ENCODE measurements around the gene MAPRE2.

Gene MAPRE2

DNA sequence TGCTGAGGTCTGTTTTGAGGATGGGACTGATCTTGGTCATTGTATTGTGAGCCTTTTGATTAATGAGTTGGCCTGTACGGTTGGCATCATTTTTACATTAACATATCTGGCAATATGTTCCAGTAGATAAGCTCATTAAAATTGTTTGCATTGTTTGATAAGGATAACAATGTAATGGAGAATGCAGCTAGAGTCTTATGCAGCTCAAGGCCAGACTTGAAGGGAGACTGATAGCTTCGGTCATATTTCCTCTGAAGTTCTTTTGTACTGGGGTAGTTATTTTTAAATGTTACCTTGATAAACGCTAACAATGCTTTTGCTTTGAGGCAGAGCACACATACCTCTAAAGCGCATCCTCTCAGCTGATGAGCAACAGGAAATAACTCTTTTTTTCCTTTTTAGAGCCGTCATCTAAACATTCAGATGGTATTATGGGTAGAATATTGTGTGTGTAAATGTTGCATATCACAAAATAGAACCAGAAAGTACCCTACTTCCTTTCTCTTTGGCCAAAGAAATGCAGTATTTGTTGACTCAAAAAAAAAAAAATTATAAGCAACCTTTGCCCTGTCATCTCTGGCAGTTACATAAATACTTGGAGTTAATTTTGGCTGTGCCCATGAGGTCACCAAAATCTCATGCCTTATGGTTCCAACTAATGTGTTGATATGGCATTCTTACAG, 1.3 kb downstream of the MAPRE2 start:
- no peaks in the 10 kb centered on the region for H3K27me3 ChIP-seq (replicated peaks in 2 of 5; ENCODE audit: control insufficient read depth in 4 of 5, insufficient read depth in 5 of 5, low read length in 4 of 5)
- peaks cover 0 to 3% (median 0%) of the 10 kb centered on the region in 5 experiments for H3K9me3 ChIP-seq (ENCODE audit: control extremely low read depth in 1 of 5, control insufficient read depth in 4 of 5, insufficient read depth in 2 of 5, low read depth in 1 of 5, low read length in 4 of 5)
- H3K36me3 ChIP-seq (ENCODE audit: control insufficient read depth in 4 of 4, insufficient read depth in 4 of 4, low read length in 3 of 4), result no peaks in the 10 kb centered on the region
- peak overlapping the region; percentile 65 to 99 (median 98) for H3K4me3 ChIP-seq (ENCODE audit: control insufficient read depth in 1 of 7, extremely low read depth in 1 of 7, insufficient read depth in 4 of 7, low read depth in 2 of 7, low read length in 6 of 7)
- H3K4me1 ChIP-seq (ENCODE audit: control extremely low read depth in 1 of 4, control insufficient read depth in 4 of 4, insufficient read depth in 4 of 4, low read length in 3 of 4), result peaks cover 67 to 93% (median 84%) of the 10 kb centered on the region in 4 experiments
- peak overlapping the region; percentile 91 to 97 for H3K27ac ChIP-seq (ENCODE audit: insufficient read depth in 1 of 2, low read depth in 1 of 2, low read length in 2 of 2, poor library complexity in 1 of 2, severe bottlenecking in 2 of 2)
- CTCF ChIA-PET, result interaction anchor here (1.0 to 7.6 kb wide), 5 partner anchors 8 to 103 kb away, joined by 3 to 127 read pairs (median 7); no protein-coding TSS in a partner anchor
- DNase-seq, result peak in 2 of 3 donors; percentile 66 to 74
- no CpG with 5 or more reads among the region's 5 CpGs for WGBS (ENCODE audit: insufficient coverage)
- POLR2A ChIA-PET, result interaction anchor here (0.7 to 2.0 kb wide), 2 partner anchors 8 to 15 kb away, joined by 4 to 10 read pairs; no protein-coding TSS in a partner anchor

DNA sequence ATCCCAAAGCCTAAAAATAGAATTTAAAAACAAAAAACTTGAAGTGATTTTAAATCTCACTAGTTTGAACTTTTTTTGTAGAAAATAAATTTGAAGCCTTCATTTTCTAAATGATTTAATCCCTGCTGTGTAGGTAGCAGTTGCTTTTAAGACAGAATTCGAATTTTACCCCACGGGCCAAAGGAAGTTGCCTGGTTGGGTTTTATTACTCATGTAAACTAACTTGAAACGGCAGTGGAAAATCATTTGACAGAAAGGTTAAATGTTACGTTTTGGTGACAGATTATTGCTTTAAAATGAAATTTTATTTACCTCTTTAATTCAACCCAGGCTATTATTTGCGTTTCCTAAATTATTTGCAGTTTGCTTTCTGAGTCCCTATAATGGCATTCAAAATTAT, 2.0 kb downstream of the MAPRE2 start:
- H3K4me1 ChIP-seq (ENCODE audit: control extremely low read depth in 1 of 4, control insufficient read depth in 4 of 4, insufficient read depth in 4 of 4, low read length in 3 of 4), result peaks cover 66 to 87% (median 78%) of the 10 kb centered on the region in 4 experiments
- 0% methylated on average over 2 of the region's 5 CpGs for WGBS (ENCODE audit: insufficient coverage)
- ChIA-PET CTCF (interaction anchor here (1.6 to 7.6 kb wide), 2 partner anchors 15 to 31 kb away, joined by 7 to 127 read pairs; no protein-coding TSS in a partner anchor), POLR2A (no interaction called here)
- H3K36me3 ChIP-seq (ENCODE audit: control insufficient read depth in 4 of 4, insufficient read depth in 4 of 4, low read length in 3 of 4), result peaks cover 0 to 2% (median 0%) of the 10 kb centered on the region in 4 experiments
- H3K4me3 ChIP-seq (ENCODE audit: control insufficient read depth in 1 of 7, extremely low read depth in 1 of 7, insufficient read depth in 4 of 7, low read depth in 2 of 7, low read length in 6 of 7), result peak overlapping the region in 6 of 7 experiments; percentile 88 to 99 (median 98)
- peaks cover 0 to 5% (median 0%) of the 10 kb centered on the region in 5 experiments for H3K9me3 ChIP-seq (ENCODE audit: control extremely low read depth in 1 of 5, control insufficient read depth in 4 of 5, insufficient read depth in 2 of 5, low read depth in 1 of 5, low read length in 4 of 5)
- H3K27ac ChIP-seq (ENCODE audit: insufficient read depth in 1 of 2, low read depth in 1 of 2, low read length in 2 of 2, poor library complexity in 1 of 2, severe bottlenecking in 2 of 2), result peak overlapping the region; percentile 91 to 97
- DNase-seq, result no peak
- no peaks in the 10 kb centered on the region for H3K27me3 ChIP-seq (replicated peaks in 2 of 5; ENCODE audit: control insufficient read depth in 4 of 5, insufficient read depth in 5 of 5, low read length in 4 of 5)

GRCh38 chr18:35045121-35045520, 3.9 kb downstream of the MAPRE2 start:
- no peaks in the 10 kb centered on the region for H3K27me3 ChIP-seq (replicated peaks in 2 of 5; ENCODE audit: control insufficient read depth in 4 of 5, insufficient read depth in 5 of 5, low read length in 4 of 5)
- peaks cover 0 to 2% (median 0%) of the 10 kb centered on the region in 4 experiments for H3K36me3 ChIP-seq (ENCODE audit: control insufficient read depth in 4 of 4, insufficient read depth in 4 of 4, low read length in 3 of 4)
- H3K4me1 ChIP-seq (ENCODE audit: control extremely low read depth in 1 of 4, control insufficient read depth in 4 of 4, insufficient read depth in 4 of 4, low read length in 3 of 4), result peaks cover 59 to 83% (median 75%) of the 10 kb centered on the region in 4 experiments
- peaks cover 0 to 5% (median 0%) of the 10 kb centered on the region in 5 experiments for H3K9me3 ChIP-seq (ENCODE audit: control extremely low read depth in 1 of 5, control insufficient read depth in 4 of 5, insufficient read depth in 2 of 5, low read depth in 1 of 5, low read length in 4 of 5)
- ChIA-PET CTCF (interaction anchor here (1.0 to 7.2 kb wide), 8 partner anchors 9 to 98 kb away, joined by 3 to 47 read pairs (median 4); no protein-coding TSS in a partner anchor), POLR2A (interaction anchor here (0.7 to 1.0 kb wide), 2 partner anchors 13 to 17 kb away, joined by 3 read pairs; no protein-coding TSS in a partner anchor)
- 13% methylated on average over 3 of the region's 4 CpGs for WGBS (ENCODE audit: insufficient coverage)
- peak in 2 of 3 donors; percentile 37 to 49 for DNase-seq
- H3K4me3 ChIP-seq (ENCODE audit: control insufficient read depth in 1 of 7, extremely low read depth in 1 of 7, insufficient read depth in 4 of 7, low read depth in 2 of 7, low read length in 6 of 7), result peak overlapping the region in 3 of 7 experiments; percentile 27 to 98 (median 88)
- H3K27ac ChIP-seq (ENCODE audit: insufficient read depth in 1 of 2, low read depth in 1 of 2, low read length in 2 of 2, poor library complexity in 1 of 2, severe bottlenecking in 2 of 2), result peak overlapping the region; percentile 53 to 80

- DNase-seq, result no peak
- Histone ChIP-seq H3K36me3 (ENCODE audit: control insufficient read depth in 4 of 4, insufficient read depth in 4 of 4, low read length in 3 of 4) (peaks cover 0 to 2% (median 0%) of the 10 kb centered on the region in 4 experiments), H3K27me3 (replicated peaks in 2 of 5; ENCODE audit: control insufficient read depth in 4 of 5, insufficient read depth in 5 of 5, low read length in 4 of 5) (no peaks in the 10 kb centered on the region), H3K4me1 (ENCODE audit: control extremely low read depth in 1 of 4, control insufficient read depth in 4 of 4, insufficient read depth in 4 of 4, low read length in 3 of 4) (peaks cover 60 to 83% (median 75%) of the 10 kb centered on the region in 4 experiments), H3K9me3 (ENCODE audit: control extremely low read depth in 1 of 5, control insufficient read depth in 4 of 5, insufficient read depth in 2 of 5, low read depth in 1 of 5, low read length in 4 of 5) (peaks cover 0 to 5% (median 0%) of the 10 kb centered on the region in 5 experiments), H3K27ac (ENCODE audit: insufficient read depth in 1 of 2, low read depth in 1 of 2, low read length in 2 of 2, poor library complexity in 1 of 2, severe bottlenecking in 2 of 2) (peak overlapping the region; percentile 53 to 80), H3K4me3 (ENCODE audit: control insufficient read depth in 1 of 7, extremely low read depth in 1 of 7, insufficient read depth in 4 of 7, low read depth in 2 of 7, low read length in 6 of 7) (peak overlapping the region in 5 of 7 experiments; percentile 26 to 98 (median 40))
- ChIA-PET POLR2A (interaction anchor here (1.0 kb wide), 1 partner anchor 13 kb away, joined by 3 read pairs; no protein-coding TSS in a partner anchor), CTCF (interaction anchor here (0.7 to 7.2 kb wide), 6 partner anchors 9 to 82 kb away, joined by 3 to 47 read pairs (median 4); no protein-coding TSS in a partner anchor)
- 80% methylated on average over 2 of the region's 2 CpGs for WGBS (ENCODE audit: insufficient coverage)
Measured at GRCh38 chr18:35045806-35046205, 4.6 kb downstream of the MAPRE2 start.

DNA sequence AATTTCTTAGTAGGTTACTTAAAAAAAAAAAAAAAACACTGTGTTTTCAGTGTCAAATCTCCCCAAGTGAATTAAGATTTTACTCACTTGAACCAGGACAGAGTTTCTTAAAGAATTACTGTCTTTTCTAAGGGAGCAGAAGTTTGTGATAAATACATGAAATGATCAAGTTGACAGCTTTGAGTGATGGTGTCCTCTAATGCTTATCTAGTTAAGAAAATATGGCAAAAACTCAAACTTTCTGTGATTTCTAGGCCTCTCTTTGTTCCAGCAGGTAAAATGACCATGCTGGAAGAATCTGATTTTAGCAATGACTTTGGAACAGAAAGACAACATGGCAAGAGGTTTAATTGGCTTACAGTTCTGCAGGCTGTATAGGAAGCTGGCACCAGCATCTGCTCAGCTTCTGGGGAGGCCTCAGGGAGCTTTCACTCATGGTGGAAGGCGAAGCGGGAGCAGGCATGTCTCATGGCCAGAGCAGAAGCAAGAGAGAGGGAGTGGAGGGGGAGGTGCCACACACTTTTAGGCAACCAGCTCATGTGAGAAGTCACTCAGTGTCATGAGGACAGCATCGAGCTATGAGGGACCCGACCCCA, 6.6 kb downstream of the MAPRE2 start:
- POLR2A ChIA-PET, result no interaction called here

GRCh38 chr18:35049111-35050027, 8.2 kb downstream of the MAPRE2 start:
- H3K9me3 ChIP-seq (ENCODE audit: control extremely low read depth in 1 of 5, control insufficient read depth in 4 of 5, insufficient read depth in 2 of 5, low read depth in 1 of 5, low read length in 4 of 5), result peaks cover 0 to 5% (median 0%) of the 10 kb centered on the region in 5 experiments
- WGBS (ENCODE audit: insufficient coverage), result 60% methylated on average over 3 of the region's 8 CpGs
- H3K36me3 ChIP-seq (ENCODE audit: control insufficient read depth in 4 of 4, insufficient read depth in 4 of 4, low read length in 3 of 4), result peaks cover 0 to 4% (median 2%) of the 10 kb centered on the region in 4 experiments
- no peaks in the 10 kb centered on the region for H3K27me3 ChIP-seq (replicated peaks in 2 of 5; ENCODE audit: control insufficient read depth in 4 of 5, insufficient read depth in 5 of 5, low read length in 4 of 5)
- peak overlapping the region; percentile 1 to 54 for H3K27ac ChIP-seq (ENCODE audit: insufficient read depth in 1 of 2, low read depth in 1 of 2, low read length in 2 of 2, poor library complexity in 1 of 2, severe bottlenecking in 2 of 2)
- H3K4me3 ChIP-seq (ENCODE audit: control insufficient read depth in 1 of 7, extremely low read depth in 1 of 7, insufficient read depth in 4 of 7, low read depth in 2 of 7, low read length in 6 of 7), result peak overlapping the region in 5 of 7 experiments; percentile 2 to 63 (median 38)
- ChIA-PET POLR2A (interaction anchor here (1.4 to 1.5 kb wide), 2 partner anchors 8 to 9 kb away, joined by 3 to 4 read pairs; partner anchors contain the start of gene MAPRE2), CTCF (interaction anchor here (2.9 to 7.2 kb wide), 3 partner anchors 8 to 22 kb away, joined by 13 to 47 read pairs (median 15); partner anchors contain the start of gene MAPRE2)
- H3K4me1 ChIP-seq (ENCODE audit: control extremely low read depth in 1 of 4, control insufficient read depth in 4 of 4, insufficient read depth in 4 of 4, low read length in 3 of 4), result peaks cover 48 to 64% (median 62%) of the 10 kb centered on the region in 4 experiments
- peak in 2 of 3 donors; percentile 57 to 69 for DNase-seq

More for the DNA sequence above, 6.6 kb downstream of the MAPRE2 start:
- Histone ChIP-seq H3K36me3 (ENCODE audit: control insufficient read depth in 4 of 4, insufficient read depth in 4 of 4, low read length in 3 of 4) (peaks cover 0 to 4% (median 0%) of the 10 kb centered on the region in 4 experiments), H3K4me3 (ENCODE audit: control insufficient read depth in 1 of 7, extremely low read depth in 1 of 7, insufficient read depth in 4 of 7, low read depth in 2 of 7, low read length in 6 of 7) (no peak overlapping the region), H3K9me3 (ENCODE audit: control extremely low read depth in 1 of 5, control insufficient read depth in 4 of 5, insufficient read depth in 2 of 5, low read depth in 1 of 5, low read length in 4 of 5) (peaks cover 0 to 5% (median 0%) of the 10 kb centered on the region in 5 experiments), H3K27me3 (replicated peaks in 2 of 5; ENCODE audit: control insufficient read depth in 4 of 5, insufficient read depth in 5 of 5, low read length in 4 of 5) (no peaks in the 10 kb centered on the region), H3K4me1 (ENCODE audit: control extremely low read depth in 1 of 4, control insufficient read depth in 4 of 4, insufficient read depth in 4 of 4, low read length in 3 of 4) (peaks cover 59 to 80% (median 75%) of the 10 kb centered on the region in 4 experiments), H3K27ac (ENCODE audit: insufficient read depth in 1 of 2, low read depth in 1 of 2, low read length in 2 of 2, poor library complexity in 1 of 2, severe bottlenecking in 2 of 2) (no peak overlapping the region)
- WGBS (ENCODE audit: insufficient coverage), result 100% methylated on average over 2 of the region's 4 CpGs
- CTCF ChIA-PET, result interaction anchor here (0.6 to 7.2 kb wide), 4 partner anchors 12 to 25 kb away, joined by 3 to 47 read pairs (median 12); no protein-coding TSS in a partner anchor
- DNase-seq, result no peak

Data from common myeloid progenitor, CD34-positive (primary cell).